Loucy (cell line): ENCODE results near the gene ATG4D.

ENCODE experiments used
- H2AFZ ChIP-seq: fragments of 200-600 bp; sonication (generic); 2 replicates; pipeline ENCODE4 v1.6.0; 2016; ENCODE audit warnings: antibody characterized with exemption, mild to moderate bottlenecking, low read length, moderate library complexity
- H3F3A ChIP-seq: fragments of 200-600 bp; 2 replicates; pipeline ENCODE4 v1.6.0; 2016; ENCODE audit warnings: antibody characterized with exemption, low read depth, mild to moderate bottlenecking
- H3K27me3 ChIP-seq: fragments of 200-600 bp; sonication (generic); 2 replicates; pipeline ENCODE4 v1.6.1; 2014; ENCODE audit warnings: low read length, mild to moderate bottlenecking; ENCODE audit not compliant: insufficient read depth, poor library complexity, severe bottlenecking
- H3K36me3 ChIP-seq: fragments of 200-600 bp; sonication (generic); 2 replicates; pipeline ENCODE4 v1.6.1; 2016; ENCODE audit warnings: low read length; ENCODE audit not compliant: insufficient read depth
- H3K4me1 ChIP-seq: fragments of 200-600 bp; sonication (generic); 2 replicates; pipeline ENCODE4 v1.5.1; 2014; ENCODE audit warnings: low read length, mild to moderate bottlenecking; ENCODE audit not compliant: insufficient read depth, poor library complexity, severe bottlenecking
- H3K4me2 ChIP-seq: fragments of 200-600 bp; sonication (generic); 2 replicates; pipeline ENCODE4 v1.6.0; 2014; ENCODE audit warnings: antibody characterized with exemption, low read length, low read depth, mild to moderate bottlenecking; ENCODE audit not compliant: poor library complexity, severe bottlenecking
- H3K4me3 ChIP-seq: fragments of 200-600 bp; sonication (generic); 2 replicates; pipeline ENCODE4 v1.5.1; 2014; ENCODE audit warnings: low read length, mild to moderate bottlenecking, mixed read lengths; ENCODE audit not compliant: poor library complexity, severe bottlenecking
- H3K79me2 ChIP-seq: fragments of 200-600 bp; sonication (generic); 2 replicates; pipeline ENCODE4 v1.6.1; 2014; ENCODE audit warnings: low read length; ENCODE audit not compliant: insufficient read depth
- H3K9ac ChIP-seq: fragments of 200-600 bp; sonication (generic); 2 replicates; pipeline ENCODE4 v1.6.0; 2014; ENCODE audit warnings: mild to moderate bottlenecking, low read depth, low read length, moderate library complexity; ENCODE audit not compliant: poor library complexity, severe bottlenecking
- H3K9me2 ChIP-seq: fragments of 200-600 bp; sonication (generic); replicated peaks from 2 replicates; pipeline ENCODE4 v1.6.1; 2016; ENCODE audit warnings: low read depth, low read length, mixed read lengths
- H3K9me3 ChIP-seq: fragments of 200-600 bp; sonication (generic); 2 replicates; pipeline ENCODE4 v1.6.1; 2014; ENCODE audit warnings: mild to moderate bottlenecking, antibody characterized with exemption, low read length, low read depth; ENCODE audit not compliant: insufficient read depth
- H4K20me1 ChIP-seq: fragments of 200-600 bp; sonication (generic); 2 replicates; pipeline ENCODE4 v1.6.0; 2014; ENCODE audit warnings: antibody characterized with exemption, low read length, mild to moderate bottlenecking; ENCODE audit not compliant: insufficient read depth, poor library complexity, severe bottlenecking
- EZH2phosphoT487 ChIP-seq: fragments of 200-600 bp; IDR thresholded peaks from 2 replicates; pipeline ENCODE4 v1.6.1; 2018; ENCODE audit warnings: antibody characterized with exemption, mild to moderate bottlenecking, moderate library complexity, borderline replicate concordance
- TF ChIP-seq, protein P1 (sequence below): fragments of 200-600 bp; sonication (generic); conservative IDR thresholded peaks from 2 replicates; pipeline ENCODE4 v1.5.1; 2014; ENCODE audit warnings: mild to moderate bottlenecking, antibody characterized with exemption, low read length

ATG4D gene

GRCh38 chr19:10560154-10560553, 16.4 kb downstream of the ATG4D start:
- H3F3A ChIP-seq, result peaks cover 8% of the 10 kb centered on the region
- H3K4me1 ChIP-seq, result peaks cover 30% of the 10 kb centered on the region
- H3K36me3 ChIP-seq, result peaks cover 52% of the 10 kb centered on the region; the same call in 1 of the 2 replicates
- peaks cover 86% of the 10 kb centered on the region for H3K79me2 ChIP-seq
- no peaks in the 10 kb centered on the region for H3K9me2 ChIP-seq
- H2AFZ ChIP-seq, result no peak overlapping the region
- H3K9me3 ChIP-seq, result no peaks in the 10 kb centered on the region
- no peak for TF ChIP-seq EZH2phosphoT487
- no peak overlapping the region for H3K4me3 ChIP-seq
- H4K20me1 ChIP-seq, result peaks cover 27% of the 10 kb centered on the region
- no peak overlapping the region for H3K4me2 ChIP-seq
- no peaks in the 10 kb centered on the region for H3K27me3 ChIP-seq
- no peak overlapping the region for H3K9ac ChIP-seq

GRCh38 chr19:10562609-10563008, 18.9 kb downstream of the ATG4D start:
- peak overlapping the region; percentile 16 for H3K4me2 ChIP-seq
- H3K9ac ChIP-seq, result peak overlapping the region; percentile 4
- H3K9me3 ChIP-seq, result no peaks in the 10 kb centered on the region
- TF ChIP-seq, protein P1, sequence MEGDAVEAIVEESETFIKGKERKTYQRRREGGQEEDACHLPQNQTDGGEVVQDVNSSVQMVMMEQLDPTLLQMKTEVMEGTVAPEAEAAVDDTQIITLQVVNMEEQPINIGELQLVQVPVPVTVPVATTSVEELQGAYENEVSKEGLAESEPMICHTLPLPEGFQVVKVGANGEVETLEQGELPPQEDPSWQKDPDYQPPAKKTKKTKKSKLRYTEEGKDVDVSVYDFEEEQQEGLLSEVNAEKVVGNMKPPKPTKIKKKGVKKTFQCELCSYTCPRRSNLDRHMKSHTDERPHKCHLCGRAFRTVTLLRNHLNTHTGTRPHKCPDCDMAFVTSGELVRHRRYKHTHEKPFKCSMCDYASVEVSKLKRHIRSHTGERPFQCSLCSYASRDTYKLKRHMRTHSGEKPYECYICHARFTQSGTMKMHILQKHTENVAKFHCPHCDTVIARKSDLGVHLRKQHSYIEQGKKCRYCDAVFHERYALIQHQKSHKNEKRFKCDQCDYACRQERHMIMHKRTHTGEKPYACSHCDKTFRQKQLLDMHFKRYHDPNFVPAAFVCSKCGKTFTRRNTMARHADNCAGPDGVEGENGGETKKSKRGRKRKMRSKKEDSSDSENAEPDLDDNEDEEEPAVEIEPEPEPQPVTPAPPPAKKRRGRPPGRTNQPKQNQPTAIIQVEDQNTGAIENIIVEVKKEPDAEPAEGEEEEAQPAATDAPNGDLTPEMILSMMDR, result no peak
- no peak for TF ChIP-seq EZH2phosphoT487
- H3K4me3 ChIP-seq, result no peak overlapping the region
- peaks cover 39% of the 10 kb centered on the region; the same call in 1 of the 2 replicates for H3K36me3 ChIP-seq
- H3K79me2 ChIP-seq, result peaks cover 87% of the 10 kb centered on the region
- H3F3A ChIP-seq, result peaks cover 8% of the 10 kb centered on the region; the same call in 1 of the 2 replicates
- H4K20me1 ChIP-seq, result peaks cover 30% of the 10 kb centered on the region
- H3K27me3 ChIP-seq, result peaks cover 4% of the 10 kb centered on the region
- peaks cover 31% of the 10 kb centered on the region for H3K4me1 ChIP-seq
- no peak overlapping the region for H2AFZ ChIP-seq
- H3K9me2 ChIP-seq, result no peaks in the 10 kb centered on the region

GRCh38 chr19:10565028-10565566, 21.4 kb downstream of the ATG4D start:
- peaks cover 30% of the 10 kb centered on the region for H4K20me1 ChIP-seq
- TF ChIP-seq EZH2phosphoT487, result no peak
- TF ChIP-seq, protein P1, result peak; percentile 59
- peak overlapping the region; percentile 17; the same call in 1 of the 2 replicates for H2AFZ ChIP-seq
- H3K4me3 ChIP-seq, result peak overlapping the region; percentile 86
- peaks cover 17% of the 10 kb centered on the region; the same call in 1 of the 2 replicates for H3K36me3 ChIP-seq
- peaks cover 79% of the 10 kb centered on the region for H3K79me2 ChIP-seq
- H3F3A ChIP-seq, result peaks cover 10% of the 10 kb centered on the region; the same call in 1 of the 2 replicates
- peak overlapping the region; percentile 90 for H3K4me2 ChIP-seq
- no peaks in the 10 kb centered on the region for H3K9me3 ChIP-seq
- H3K9ac ChIP-seq, result peak overlapping the region; percentile 99
- peaks cover 32% of the 10 kb centered on the region for H3K4me1 ChIP-seq
- H3K9me2 ChIP-seq, result no peaks in the 10 kb centered on the region
- peaks cover 4% of the 10 kb centered on the region for H3K27me3 ChIP-seq
